Panc1 (cell line): ENCODE results near the gene TMEM154. TPM values are rescaled to one million over a fixed set of nuclear protein-coding genes. Genes with fewer than 3 reads are reported as not detected.

ENCODE experiments used
- ATAC-seq: fragments of 200-7000 bp; cut with Tn5 transposase; 2 replicates; pipeline ENCODE4 v1.9.1; 2020; ENCODE audit warnings: mild to moderate bottlenecking, moderate library complexity
- BruUV-seq: library from RNA; stranded (reverse); fragments of 400-500 nt; replicated peaks from 2 replicates; lab custom pipeline; 2021; lab: Mats Ljungman, UMichigan
- CTCF ChIA-PET: fragments of 300-600 bp; sonication (Branson Sonifier 250); formaldehyde crosslinking; loops from one replicate; lab custom pipeline; 2022; ENCODE audit warnings: antibody characterized with exemption; lab: Charles Lee
- POLR2A ChIA-PET: fragments of 300-600 bp; sonication (Branson Sonifier 250); formaldehyde crosslinking; loops from one replicate; lab custom pipeline; 2022; ENCODE audit warnings: antibody characterized with exemption; lab: Charles Lee
- DNase-seq: peaks from one replicate; pipeline ENCODE4 v3.0.0-alpha.2; 2010; ENCODE audit warnings: low read depth, low spot score
- H3K27ac ChIP-seq: 2 replicates; pipeline ENCODE4 v1.5.1; 2011; ENCODE audit warnings: mild to moderate bottlenecking, low read length, inconsistent platforms
- H3K27me3 ChIP-seq: fragments of 200-500 bp; sonication (Bioruptor generic); 2 replicates; pipeline ENCODE4 v1.6.0; 2014; ENCODE audit warnings: low read length, inconsistent platforms; ENCODE audit not compliant: control insufficient read depth, insufficient read depth
- H3K36me3 ChIP-seq: fragments of 200-500 bp; sonication (Bioruptor generic); 2 replicates; pipeline ENCODE4 v1.5.1; 2014; ENCODE audit warnings: inconsistent platforms, mild to moderate bottlenecking, low read length, moderate library complexity; ENCODE audit not compliant: control insufficient read depth, insufficient read depth
- H3K4me1 ChIP-seq: 2 replicates; pipeline ENCODE4 v1.5.1; 2011; ENCODE audit warnings: inconsistent platforms, mild to moderate bottlenecking, low read length, moderate library complexity; ENCODE audit not compliant: control insufficient read depth, insufficient read depth
- H3K4me3 ChIP-seq, 2 experiments: 2 replicates each; pipeline ENCODE4 v1.5.1; 2011 to 2012; ENCODE audit warnings: low read depth in 2 of 2, low read length in 2 of 2, mild to moderate bottlenecking in 2 of 2, inconsistent platforms in 1 of 2, moderate library complexity in 1 of 2
- H3K9me3 ChIP-seq: fragments of 200-500 bp; sonication (Bioruptor generic); 2 replicates; pipeline ENCODE4 v1.5.1; 2014; ENCODE audit warnings: low read depth, mild to moderate bottlenecking, inconsistent platforms, low read length, moderate library complexity; ENCODE audit not compliant: control insufficient read depth, insufficient read depth
- CTCF ChIP-seq: fragments of 450-650 bp; IDR thresholded peaks from 2 replicates; pipeline ENCODE4 v1.5.1; 2017; ENCODE audit warnings: mild to moderate bottlenecking
- POLR2AphosphoS5 ChIP-seq: IDR thresholded peaks from 2 replicates; pipeline ENCODE4 v1.6.1; 2012; ENCODE audit warnings: mild to moderate bottlenecking, low read depth, low read length, moderate library complexity
- SIN3A ChIP-seq: IDR thresholded peaks from 2 replicates; pipeline ENCODE4 v1.6.1; 2012; ENCODE audit warnings: low read depth, mild to moderate bottlenecking, low read length, moderate library complexity, borderline replicate concordance; ENCODE audit not compliant: insufficient read depth
- TCF7L2 ChIP-seq: IDR thresholded peaks from 2 replicates; pipeline ENCODE4 v1.6.1; 2011; ENCODE audit warnings: mild to moderate bottlenecking, low read depth, low read length, inconsistent platforms
- in situ Hi-C: cut with HindIII; loops from 2 replicates; pipeline ENCODE4 v1.10.0; 2016; ENCODE audit warnings: low sequenced_read_pairs, low pct_unique_long_range_greater_than_20kb
- intact Hi-C: fragments of 100-400 bp; cut with micrococcal nuclease; formaldehyde crosslinking; loops from one replicate; pipeline ENCODE4 v1.10.0; 2022; ENCODE audit not compliant: unreplicated experiment
- total RNA-seq: library from RNA; stranded (reverse); gene quantifications from one replicate; pipeline ENCODE4 v1.2.1, GENCODE V29; 2021; ENCODE audit not compliant: unreplicated experiment
- TF ChIP-seq, protein P1 (sequence below), 2 experiments: IDR thresholded peaks; 2 replicates each; pipeline ENCODE4 v1.6.1; 2011 to 2012; ENCODE audit warnings: low read depth in 2 of 2, control low read depth in 1 of 2, low read length in 1 of 2, mild to moderate bottlenecking in 1 of 2, moderate library complexity in 1 of 2; ENCODE audit not compliant: insufficient read depth in 1 of 2

The TMEM154 gene
- total RNA-seq, 1 experiment from 2014 or later, result 0.15 TPM

- no peak for ATAC-seq
- Histone ChIP-seq H3K27me3 (no peaks in the 10 kb centered on the region), H3K36me3 (no peaks in the 10 kb centered on the region), H3K9me3 (no peaks in the 10 kb centered on the region), H3K4me3 (no peak overlapping the region), H3K27ac (no peak overlapping the region), H3K4me1 (no peaks in the 10 kb centered on the region)
- TF ChIP-seq, protein P1, sequence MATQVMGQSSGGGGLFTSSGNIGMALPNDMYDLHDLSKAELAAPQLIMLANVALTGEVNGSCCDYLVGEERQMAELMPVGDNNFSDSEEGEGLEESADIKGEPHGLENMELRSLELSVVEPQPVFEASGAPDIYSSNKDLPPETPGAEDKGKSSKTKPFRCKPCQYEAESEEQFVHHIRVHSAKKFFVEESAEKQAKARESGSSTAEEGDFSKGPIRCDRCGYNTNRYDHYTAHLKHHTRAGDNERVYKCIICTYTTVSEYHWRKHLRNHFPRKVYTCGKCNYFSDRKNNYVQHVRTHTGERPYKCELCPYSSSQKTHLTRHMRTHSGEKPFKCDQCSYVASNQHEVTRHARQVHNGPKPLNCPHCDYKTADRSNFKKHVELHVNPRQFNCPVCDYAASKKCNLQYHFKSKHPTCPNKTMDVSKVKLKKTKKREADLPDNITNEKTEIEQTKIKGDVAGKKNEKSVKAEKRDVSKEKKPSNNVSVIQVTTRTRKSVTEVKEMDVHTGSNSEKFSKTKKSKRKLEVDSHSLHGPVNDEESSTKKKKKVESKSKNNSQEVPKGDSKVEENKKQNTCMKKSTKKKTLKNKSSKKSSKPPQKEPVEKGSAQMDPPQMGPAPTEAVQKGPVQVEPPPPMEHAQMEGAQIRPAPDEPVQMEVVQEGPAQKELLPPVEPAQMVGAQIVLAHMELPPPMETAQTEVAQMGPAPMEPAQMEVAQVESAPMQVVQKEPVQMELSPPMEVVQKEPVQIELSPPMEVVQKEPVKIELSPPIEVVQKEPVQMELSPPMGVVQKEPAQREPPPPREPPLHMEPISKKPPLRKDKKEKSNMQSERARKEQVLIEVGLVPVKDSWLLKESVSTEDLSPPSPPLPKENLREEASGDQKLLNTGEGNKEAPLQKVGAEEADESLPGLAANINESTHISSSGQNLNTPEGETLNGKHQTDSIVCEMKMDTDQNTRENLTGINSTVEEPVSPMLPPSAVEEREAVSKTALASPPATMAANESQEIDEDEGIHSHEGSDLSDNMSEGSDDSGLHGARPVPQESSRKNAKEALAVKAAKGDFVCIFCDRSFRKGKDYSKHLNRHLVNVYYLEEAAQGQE (IDR thresholded peaks at IDR 0.05; ENCODE audit: insufficient read depth in 1 of 2, low read depth in 2 of 2, low read length in 1 of 2), result no peak
- in situ Hi-C loops (no loop called here), intact Hi-C loops (no loop called here)
- DNase-seq, result no peak
- no TSS peak for BruUV-seq
- ChIA-PET POLR2A (no interaction called here), CTCF (no interaction called here)
Measured at GRCh38 chr4:152691761-152692160, 12.0 kb upstream of the TMEM154 start.

DNA sequence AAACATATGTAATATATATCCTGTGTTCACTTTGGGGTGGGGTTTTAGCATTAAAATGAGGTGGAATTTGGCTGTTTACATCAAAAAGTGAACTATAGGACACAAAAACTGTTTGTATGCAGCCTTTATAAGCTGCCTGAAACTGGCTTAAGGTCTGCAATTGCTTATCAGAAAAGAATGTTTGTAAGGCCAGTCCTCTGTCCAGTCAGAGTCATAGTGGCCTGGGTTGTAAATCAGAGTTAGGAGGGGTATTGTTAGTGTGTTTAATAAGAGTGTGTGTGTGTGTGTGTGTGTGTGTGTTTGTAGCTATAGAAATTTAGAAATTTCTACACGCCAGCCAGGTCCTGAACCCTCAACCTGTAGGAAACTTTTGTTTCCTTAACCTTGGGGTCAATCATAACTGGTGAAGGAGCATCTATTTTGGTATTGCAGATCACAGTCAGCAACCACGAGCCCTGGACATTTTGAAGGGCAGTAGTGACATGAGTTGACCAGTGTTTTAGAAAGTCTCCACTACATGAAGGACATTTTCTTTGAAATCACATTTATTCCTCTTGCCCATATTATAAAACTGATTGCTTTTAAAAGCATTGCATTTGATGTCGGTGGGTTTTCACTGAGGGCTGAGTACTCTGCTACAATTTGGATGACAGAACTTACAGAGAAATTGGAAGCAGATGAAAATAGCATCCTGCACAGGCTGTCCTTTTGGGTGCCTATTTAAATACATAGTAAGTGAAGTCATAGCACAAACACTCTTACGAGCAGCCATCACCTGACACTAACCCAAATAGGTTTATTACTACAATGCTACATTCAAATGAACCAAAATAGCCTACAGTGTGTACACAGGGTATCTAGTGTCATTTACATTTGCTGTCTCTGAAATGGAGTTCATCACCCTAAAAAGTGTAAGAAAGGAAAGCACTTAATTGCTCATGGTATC is 11.2 kb upstream of the TMEM154 start:
- POLR2A ChIA-PET, result no interaction called here
- no peak overlapping the region for H3K27ac ChIP-seq
- H3K9me3 ChIP-seq, result no peaks in the 10 kb centered on the region
- TF ChIP-seq, protein P1 (IDR thresholded peaks at IDR 0.05; ENCODE audit: insufficient read depth in 1 of 2, low read depth in 2 of 2, low read length in 1 of 2), result no peak
- TF ChIP-seq CTCF (no peak), POLR2AphosphoS5 (no peak), TCF7L2 (no peak), SIN3A (no peak)
- intact Hi-C loops (no loop called here), in situ Hi-C loops (no loop called here)
- no peaks in the 10 kb centered on the region for H3K36me3 ChIP-seq
- ATAC-seq, result no peak
- no TSS peak for BruUV-seq
- DNase-seq, result no peak
- no peak overlapping the region for H3K4me3 ChIP-seq
- CTCF ChIA-PET, result no interaction called here
- H3K27me3 ChIP-seq, result no peaks in the 10 kb centered on the region
- H3K4me1 ChIP-seq, result no peaks in the 10 kb centered on the region
